Astrocyte (in vitro differentiated cells and primary cell): ENCODE measurements around the gene BAIAP3. TPM values are rescaled to one million over a fixed set of nuclear protein-coding genes. Genes with fewer than 3 reads are reported as not detected.

Experiments
- DNase-seq: peaks from one replicate; pipeline ENCODE4 v3.0.0-alpha.2; 2010; ENCODE audit warnings: low read depth
- FAIRE-seq: peaks from 2 replicates; lab custom pipeline; 2011; peaks lifted over from hg19 to GRCh38; lab: Jason Lieb, UNC
- H2AFZ ChIP-seq: 2 replicates; pipeline ENCODE4 v1.6.0; 2012; ENCODE audit warnings: low read depth, low read length, inconsistent platforms
- H3K27ac ChIP-seq: 2 replicates; pipeline ENCODE4 v1.5.1; 2011; ENCODE audit warnings: low read depth, low read length, inconsistent platforms
- H3K27me3 ChIP-seq: 2 replicates; pipeline ENCODE4 v1.6.0; 2011; ENCODE audit warnings: low read length, inconsistent platforms; ENCODE audit not compliant: insufficient read depth
- H3K36me3 ChIP-seq: 2 replicates; pipeline ENCODE4 v1.5.1; 2011; ENCODE audit warnings: low read length, inconsistent platforms; ENCODE audit not compliant: insufficient read depth
- H3K4me1 ChIP-seq: 2 replicates; pipeline ENCODE4 v1.5.1; 2011; ENCODE audit warnings: low read length, inconsistent platforms; ENCODE audit not compliant: insufficient read depth
- H3K4me2 ChIP-seq: 2 replicates; pipeline ENCODE4 v1.6.0; 2012; ENCODE audit warnings: low read length, inconsistent platforms
- H3K4me3 ChIP-seq: 2 replicates; pipeline ENCODE4 v1.5.1; 2011; ENCODE audit warnings: low read depth, mild to moderate bottlenecking, low read length, inconsistent platforms; ENCODE audit not compliant: insufficient read depth
- H3K79me2 ChIP-seq: 2 replicates; pipeline ENCODE4 v1.6.0; 2012; ENCODE audit warnings: mild to moderate bottlenecking, low read length, inconsistent platforms; ENCODE audit not compliant: insufficient read depth
- H3K9ac ChIP-seq: 2 replicates; pipeline ENCODE4 v1.6.0; 2012; ENCODE audit warnings: mild to moderate bottlenecking, low read length, inconsistent platforms
- H3K9me3 ChIP-seq: 2 replicates; pipeline ENCODE4 v1.5.1; 2012; ENCODE audit warnings: low read depth, mild to moderate bottlenecking, low read length, inconsistent platforms; ENCODE audit not compliant: insufficient read depth
- H4K20me1 ChIP-seq: 2 replicates; pipeline ENCODE4 v1.6.0; 2012; ENCODE audit warnings: low read length, inconsistent platforms; ENCODE audit not compliant: insufficient read depth
- H3K27ac Mint-ChIP-seq: one replicate; pipeline ENCODE4 v1.8.0; 2021; ENCODE audit warnings: mild to moderate bottlenecking, mixed read lengths; ENCODE audit not compliant: unreplicated experiment
- H3K27me3 Mint-ChIP-seq: one replicate; pipeline ENCODE4 v1.8.0; 2021; ENCODE audit warnings: low read depth, mixed read lengths; ENCODE audit not compliant: unreplicated experiment
- H3K36me3 Mint-ChIP-seq: one replicate; pipeline ENCODE4 v1.8.0; 2021; ENCODE audit warnings: low read depth, mixed read lengths; ENCODE audit not compliant: unreplicated experiment
- H3K4me1 Mint-ChIP-seq: one replicate; pipeline ENCODE4 v1.8.0; 2021; ENCODE audit warnings: low read depth, mixed read lengths; ENCODE audit not compliant: unreplicated experiment
- H3K4me3 Mint-ChIP-seq: one replicate; pipeline ENCODE4 v1.8.0; 2021; ENCODE audit warnings: mild to moderate bottlenecking, moderate library complexity, mixed read lengths; ENCODE audit not compliant: unreplicated experiment
- H3K9me3 Mint-ChIP-seq: one replicate; pipeline ENCODE4 v1.8.0; 2021; ENCODE audit warnings: mild to moderate bottlenecking, mixed read lengths; ENCODE audit not compliant: unreplicated experiment
- CTCF ChIP-seq: IDR thresholded peaks from 2 replicates; pipeline ENCODE4 v1.5.1; 2011; ENCODE audit warnings: low read depth, mild to moderate bottlenecking, inconsistent platforms, low read length, moderate library complexity; ENCODE audit not compliant: insufficient read depth
- EZH2 ChIP-seq: IDR thresholded peaks from 2 replicates; pipeline ENCODE4 v1.6.1; 2012; ENCODE audit warnings: mild to moderate bottlenecking, low read length, inconsistent platforms; ENCODE audit not compliant: insufficient read depth
- total RNA-seq: library from RNA; stranded (reverse); gene quantifications from 2 replicates; pipeline ENCODE4 v1.2.1, GENCODE V29; 2021

Gene BAIAP3
- total RNA-seq, 1 donor from 2014 or later: 2.6 TPM

- no peak overlapping the region for H3K9ac ChIP-seq
- H3K36me3 ChIP-seq: no peaks in the 10 kb centered on the region
- H2AFZ ChIP-seq: no peak overlapping the region
- peaks cover 27% of the 10 kb centered on the region for H3K27me3 ChIP-seq
- DNase-seq: no peak
- TF ChIP-seq EZH2 (no peak), CTCF (no peak)
- no peak overlapping the region for H3K27ac ChIP-seq
- H4K20me1 ChIP-seq: no peaks in the 10 kb centered on the region
- Mint-ChIP-seq H3K27ac (peak overlapping the region; percentile 18), H3K27me3 (peaks cover 41% of the 10 kb centered on the region), H3K4me1 (peaks cover 2% of the 10 kb centered on the region), H3K4me3 (no peak overlapping the region), H3K36me3 (no peaks in the 10 kb centered on the region), H3K9me3 (peaks cover 2% of the 10 kb centered on the region)
- H3K4me2 ChIP-seq: no peak overlapping the region
- no peaks in the 10 kb centered on the region for H3K79me2 ChIP-seq
- H3K4me1 ChIP-seq: no peaks in the 10 kb centered on the region
- H3K9me3 ChIP-seq: no peaks in the 10 kb centered on the region
- FAIRE-seq: no peak
- H3K4me3 ChIP-seq: no peak overlapping the region
These were observed 45.3 kb upstream of the BAIAP3 start for GRCh38 chr16:1287982-1288670.

- Mint-ChIP-seq H3K27ac (no peak overlapping the region), H3K4me3 (no peak overlapping the region), H3K36me3 (no peaks in the 10 kb centered on the region), H3K27me3 (peaks cover 43% of the 10 kb centered on the region), H3K9me3 (peaks cover 2% of the 10 kb centered on the region), H3K4me1 (peaks cover 4% of the 10 kb centered on the region)
- no peaks in the 10 kb centered on the region for H3K36me3 ChIP-seq
- no peak overlapping the region for H3K4me2 ChIP-seq
- FAIRE-seq (no peak), DNase-seq (no peak)
- H3K4me3 ChIP-seq: no peak overlapping the region
- TF ChIP-seq CTCF (no peak), EZH2 (no peak)
- no peak overlapping the region for H3K9ac ChIP-seq
- H3K4me1 ChIP-seq: no peaks in the 10 kb centered on the region
- H3K27ac ChIP-seq: no peak overlapping the region
- H4K20me1 ChIP-seq: no peaks in the 10 kb centered on the region
- no peaks in the 10 kb centered on the region for H3K79me2 ChIP-seq
- no peaks in the 10 kb centered on the region for H3K9me3 ChIP-seq
- H2AFZ ChIP-seq: no peak overlapping the region
- H3K27me3 ChIP-seq: peaks cover 27% of the 10 kb centered on the region
These were observed 44.5 kb upstream of the BAIAP3 start for GRCh38 chr16:1288813-1289476.

GRCh38 chr16:1289477-1289866 lies 44.0 kb upstream of the BAIAP3 start:
- Mint-ChIP-seq H3K27me3 (peaks cover 43% of the 10 kb centered on the region), H3K4me1 (peaks cover 4% of the 10 kb centered on the region), H3K27ac (no peak overlapping the region), H3K9me3 (peaks cover 2% of the 10 kb centered on the region), H3K36me3 (no peaks in the 10 kb centered on the region), H3K4me3 (no peak overlapping the region)
- no peaks in the 10 kb centered on the region for H3K36me3 ChIP-seq
- no peak overlapping the region for H3K4me2 ChIP-seq
- no peak overlapping the region for H3K4me3 ChIP-seq
- H3K27me3 ChIP-seq: peaks cover 27% of the 10 kb centered on the region
- no peaks in the 10 kb centered on the region for H4K20me1 ChIP-seq
- TF ChIP-seq EZH2 (no peak), CTCF (no peak)
- DNase-seq (no peak), FAIRE-seq (no peak)
- no peaks in the 10 kb centered on the region for H3K79me2 ChIP-seq
- no peak overlapping the region for H3K9ac ChIP-seq
- H3K27ac ChIP-seq: no peak overlapping the region
- H2AFZ ChIP-seq: no peak overlapping the region
- no peaks in the 10 kb centered on the region for H3K9me3 ChIP-seq
- no peaks in the 10 kb centered on the region for H3K4me1 ChIP-seq
